Cardiac muscle cell (in vitro differentiated cells and primary cell): Measurements from ENCODE around the gene LSM14B. TPM values are rescaled to one million over a fixed set of nuclear protein-coding genes. Genes with fewer than 3 reads are reported as not detected.

Experiments used
- DNase-seq, 2 donors: peaks; one replicate each; pipeline versions ENCODE4 v3.0.0 to v3.0.0-alpha.2; 2010 to 2017; ENCODE audit warnings: low read depth in 1 of 2, low spot score in 1 of 2
- H3K27ac ChIP-seq: fragments of 200-600 bp; sonication (generic); 2 replicates; pipeline ENCODE4 v1.5.1; 2016
- H3K27me3 ChIP-seq: fragments of 200-600 bp; sonication (generic); 2 replicates; pipeline ENCODE4 v1.6.0; 2016; ENCODE audit warnings: control low read depth
- H3K36me3 ChIP-seq: fragments of 200-600 bp; sonication (generic); 2 replicates; pipeline ENCODE4 v1.5.1; 2016; ENCODE audit warnings: control low read depth
- H3K4me1 ChIP-seq: fragments of 200-600 bp; sonication (generic); 2 replicates; pipeline ENCODE4 v1.8.1; 2017; ENCODE audit warnings: low read depth, mild to moderate bottlenecking, mixed run types
- H3K4me3 ChIP-seq: fragments of 200-600 bp; sonication (generic); 2 replicates; pipeline ENCODE4 v1.5.1; 2016; ENCODE audit warnings: mild to moderate bottlenecking
- H3K9me3 ChIP-seq: fragments of 200-600 bp; sonication (generic); 2 replicates; pipeline ENCODE4 v1.5.1; 2017; ENCODE audit warnings: low read depth, mild to moderate bottlenecking, control low read depth
- CTCF ChIP-seq: IDR thresholded peaks from 2 replicates; pipeline ENCODE4 v1.5.1; 2012; ENCODE audit warnings: low read depth, mild to moderate bottlenecking, low read length
- polyA plus RNA-seq: library from polyadenylated mRNA; unstranded; fragments of >200 nt; fragmentation: Nextera tagmentation; extraction: Ambion mirVana; gene quantifications from 2 replicates; pipeline ENCODE4 v1.2.1, GENCODE V29; 2016
- total RNA-seq: library from RNA; depleted of rRNA; stranded (reverse); fragments of >200 nt; gene quantifications from 2 replicates; pipeline ENCODE4 v1.2.3, GENCODE V29; 2016

LSM14B gene
- total and polyA plus RNA-seq, 2 experiments from 2014 or later = 6.5 to 71.8 TPM

- Histone ChIP-seq H3K9me3 (no peaks in the 10 kb centered on the region), H3K4me1 (peaks cover 25% of the 10 kb centered on the region), H3K36me3 (no peaks in the 10 kb centered on the region), H3K27me3 (no peaks in the 10 kb centered on the region), H3K4me3 (no peak overlapping the region), H3K27ac (no peak overlapping the region)
- no peak for TF ChIP-seq CTCF
- DNase-seq = no peak
Observed at GRCh38 chr20:62116558-62117361, 5.5 kb upstream of the LSM14B start.

DNA sequence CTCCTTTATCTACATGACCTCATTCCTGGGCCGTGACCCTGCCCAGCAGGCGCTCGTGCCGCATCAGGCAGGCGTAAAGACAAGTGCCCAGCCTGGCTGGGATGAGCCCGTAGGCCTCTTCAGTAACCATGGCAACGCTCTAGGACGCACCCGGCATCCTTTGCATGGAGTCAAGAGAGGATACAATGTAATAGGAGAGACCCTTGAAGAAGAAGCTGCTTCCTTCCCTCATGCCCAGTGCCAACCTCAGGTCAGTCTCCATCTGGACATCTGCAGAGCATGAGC, 5.0 kb upstream of the LSM14B start:
- no peak for DNase-seq
- no peak for TF ChIP-seq CTCF
- no peak overlapping the region for H3K4me3 ChIP-seq
- H3K27ac ChIP-seq = no peak overlapping the region
- H3K27me3 ChIP-seq = no peaks in the 10 kb centered on the region
- H3K9me3 ChIP-seq = no peaks in the 10 kb centered on the region
- peaks cover 25% of the 10 kb centered on the region for H3K4me1 ChIP-seq
- H3K36me3 ChIP-seq = no peaks in the 10 kb centered on the region

- H3K27ac ChIP-seq = no peak overlapping the region
- H3K36me3 ChIP-seq = no peaks in the 10 kb centered on the region
- TF ChIP-seq CTCF = no peak
- peaks cover 25% of the 10 kb centered on the region for H3K4me1 ChIP-seq
- no peaks in the 10 kb centered on the region for H3K9me3 ChIP-seq
- no peaks in the 10 kb centered on the region for H3K27me3 ChIP-seq
- no peak overlapping the region for H3K4me3 ChIP-seq
- peak in 1 of 2 donors; percentile 31 for DNase-seq
Observed at GRCh38 chr20:62117658-62118057, 4.6 kb upstream of the LSM14B start.

DNA sequence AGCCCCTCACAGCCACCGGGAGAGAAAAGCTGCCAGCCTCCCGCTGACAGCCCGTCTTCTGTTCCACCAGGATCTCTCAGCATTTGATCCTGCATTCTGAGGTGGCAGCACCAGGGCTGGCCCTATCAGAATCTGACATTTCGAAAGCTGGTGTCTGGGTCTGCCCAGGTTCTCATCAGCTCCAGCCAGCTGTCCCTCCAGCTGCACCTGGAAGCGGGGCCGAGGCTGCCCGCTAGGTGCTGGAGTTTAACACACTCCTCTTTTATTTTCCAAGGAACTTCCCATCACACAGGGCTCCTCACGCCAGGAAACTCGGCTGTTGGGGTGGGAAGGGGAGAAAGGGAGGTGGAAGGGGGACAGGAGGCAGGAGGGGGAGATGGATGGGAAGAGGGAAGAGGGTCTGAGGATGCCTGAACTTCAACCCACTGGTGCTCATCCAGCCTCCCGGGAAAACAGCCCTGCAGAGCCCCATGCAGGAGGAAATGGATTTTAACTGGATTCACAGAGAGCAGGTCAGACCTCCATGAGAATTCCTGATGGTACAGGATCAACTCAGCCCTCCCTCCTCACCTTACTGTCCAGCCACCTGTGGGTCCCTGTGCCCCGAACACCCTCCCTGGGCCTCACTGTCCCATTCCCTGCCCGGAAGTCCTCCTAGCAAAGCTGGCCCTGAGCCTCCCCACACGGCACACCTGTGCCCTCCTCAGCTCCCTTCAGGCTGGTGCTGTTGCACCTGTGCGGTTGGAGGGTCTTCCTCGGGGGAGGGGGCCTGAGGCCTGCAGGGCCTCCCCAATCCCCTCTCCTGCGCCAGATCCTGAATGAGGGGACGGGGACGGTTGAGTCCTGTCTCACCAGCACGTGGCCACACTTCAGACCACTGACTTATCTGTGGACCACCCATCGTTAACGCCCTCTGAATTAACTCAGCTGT, 3.9 kb upstream of the LSM14B start:
- TF ChIP-seq CTCF = no peak
- Histone ChIP-seq H3K4me3 (no peak overlapping the region), H3K9me3 (no peaks in the 10 kb centered on the region), H3K27ac (no peak overlapping the region), H3K36me3 (no peaks in the 10 kb centered on the region), H3K4me1 (peaks cover 28% of the 10 kb centered on the region), H3K27me3 (no peaks in the 10 kb centered on the region)
- no peak for DNase-seq

DNA sequence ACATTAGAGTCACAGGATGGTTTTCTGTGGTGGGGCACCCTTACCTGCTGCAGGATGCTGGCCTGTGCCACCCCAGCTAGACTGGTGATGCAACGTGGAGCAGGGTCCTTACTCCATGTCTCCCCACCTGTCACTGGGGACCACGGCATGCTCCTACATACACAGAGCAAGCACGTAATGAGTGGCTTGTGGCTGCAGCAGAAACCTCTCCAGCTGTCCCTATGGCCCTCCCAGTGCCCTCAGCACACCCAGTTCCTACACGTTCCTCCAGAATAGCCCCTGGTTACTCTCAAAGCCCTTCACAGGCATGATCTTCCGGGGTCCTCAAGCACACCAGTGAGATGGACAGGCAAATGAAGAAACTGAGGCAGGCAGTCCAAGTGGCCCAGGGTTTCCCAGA, 3.2 kb upstream of the LSM14B start:
- Histone ChIP-seq H3K27ac (peak overlapping the region; percentile 51), H3K36me3 (no peaks in the 10 kb centered on the region), H3K4me3 (no peak overlapping the region), H3K27me3 (no peaks in the 10 kb centered on the region), H3K9me3 (no peaks in the 10 kb centered on the region), H3K4me1 (peaks cover 36% of the 10 kb centered on the region)
- TF ChIP-seq CTCF = no peak
- no peak for DNase-seq
